ENCODE data around the gene NUP50.

Gene NUP50

GRCh38 chr22:45226503-45227186, 62.9 kb downstream of the NUP50 start:
- Histone ChIP-seq H3K9ac (ENCODE audit: low read depth, low read length) (no peak overlapping the region), H3K9me3 (ENCODE audit: insufficient read depth, low read depth, low read length) (no peaks in the 10 kb centered on the region), H3K4me3 (ENCODE audit: low read length) (no peak overlapping the region), H3K36me3 (ENCODE audit: insufficient read depth, low read depth, low read length) (no peaks in the 10 kb centered on the region), H3K4me1 (ENCODE audit: insufficient read depth, low read length) (no peaks in the 10 kb centered on the region), H3K27ac (ENCODE audit: low read length) (no peak overlapping the region), H3K27me3 (ENCODE audit: insufficient read depth, low read length) (no peaks in the 10 kb centered on the region)

GRCh38 chr22:45227645-45228400, 64.1 kb downstream of the NUP50 start:
- Histone ChIP-seq H3K4me3 (ENCODE audit: low read length) (no peak overlapping the region), H3K9me3 (ENCODE audit: insufficient read depth, low read depth, low read length) (no peaks in the 10 kb centered on the region), H3K36me3 (ENCODE audit: insufficient read depth, low read depth, low read length) (no peaks in the 10 kb centered on the region), H3K9ac (ENCODE audit: low read depth, low read length) (no peak overlapping the region), H3K4me1 (ENCODE audit: insufficient read depth, low read length) (no peaks in the 10 kb centered on the region), H3K27ac (ENCODE audit: low read length) (no peak overlapping the region), H3K27me3 (ENCODE audit: insufficient read depth, low read length) (no peaks in the 10 kb centered on the region)

GRCh38 chr22:45228401-45228754, 64.7 kb downstream of the NUP50 start:
- Histone ChIP-seq H3K9ac (ENCODE audit: low read depth, low read length) (no peak overlapping the region), H3K4me1 (ENCODE audit: insufficient read depth, low read length) (no peaks in the 10 kb centered on the region), H3K36me3 (ENCODE audit: insufficient read depth, low read depth, low read length) (no peaks in the 10 kb centered on the region), H3K4me3 (ENCODE audit: low read length) (no peak overlapping the region), H3K27me3 (ENCODE audit: insufficient read depth, low read length) (no peaks in the 10 kb centered on the region), H3K9me3 (ENCODE audit: insufficient read depth, low read depth, low read length) (no peaks in the 10 kb centered on the region), H3K27ac (ENCODE audit: low read length) (no peak overlapping the region)

- no peak overlapping the region for H3K9ac ChIP-seq (ENCODE audit: low read depth, low read length)
- no peaks in the 10 kb centered on the region for H3K36me3 ChIP-seq (ENCODE audit: insufficient read depth, low read depth, low read length)
- H3K4me3 ChIP-seq (ENCODE audit: low read length): no peak overlapping the region
- H3K4me1 ChIP-seq (ENCODE audit: insufficient read depth, low read length): no peaks in the 10 kb centered on the region
- no peaks in the 10 kb centered on the region for H3K9me3 ChIP-seq (ENCODE audit: insufficient read depth, low read depth, low read length)
- H3K27ac ChIP-seq (ENCODE audit: low read length): no peak overlapping the region
- H3K27me3 ChIP-seq (ENCODE audit: insufficient read depth, low read length): no peaks in the 10 kb centered on the region
These were observed 65.5 kb downstream of the NUP50 start for GRCh38 chr22:45229181-45229580.

- Histone ChIP-seq H3K27ac (ENCODE audit: low read length) (no peak overlapping the region), H3K9me3 (ENCODE audit: insufficient read depth, low read depth, low read length) (no peaks in the 10 kb centered on the region)
These were observed 66.4 kb downstream of the NUP50 start for GRCh38 chr22:45230026-45230721.

GRCh38 chr22:45231293-45231692, 67.6 kb downstream of the NUP50 start:
- H3K36me3 ChIP-seq (ENCODE audit: insufficient read depth, low read depth, low read length): no peaks in the 10 kb centered on the region
- H3K9me3 ChIP-seq (ENCODE audit: insufficient read depth, low read depth, low read length): no peaks in the 10 kb centered on the region
- no peaks in the 10 kb centered on the region for H3K27me3 ChIP-seq (ENCODE audit: insufficient read depth, low read length)
- H3K9ac ChIP-seq (ENCODE audit: low read depth, low read length): no peak overlapping the region
- H3K4me3 ChIP-seq (ENCODE audit: low read length): no peak overlapping the region
- no peak overlapping the region for H3K27ac ChIP-seq (ENCODE audit: low read length)
- no peaks in the 10 kb centered on the region for H3K4me1 ChIP-seq (ENCODE audit: insufficient read depth, low read length)

More at GRCh38 chr22:45230026-45230721, 66.4 kb downstream of the NUP50 start:
- H3K4me3 ChIP-seq (ENCODE audit: low read length): no peak overlapping the region
- H3K9ac ChIP-seq (ENCODE audit: low read depth, low read length): no peak overlapping the region
- no peaks in the 10 kb centered on the region for H3K27me3 ChIP-seq (ENCODE audit: insufficient read depth, low read length)
- H3K4me1 ChIP-seq (ENCODE audit: insufficient read depth, low read length): no peaks in the 10 kb centered on the region
- H3K36me3 ChIP-seq (ENCODE audit: insufficient read depth, low read depth, low read length): no peaks in the 10 kb centered on the region

- H3K9me3 ChIP-seq (ENCODE audit: insufficient read depth, low read depth, low read length): no peaks in the 10 kb centered on the region
- H3K4me3 ChIP-seq (ENCODE audit: low read length): no peak overlapping the region
- H3K9ac ChIP-seq (ENCODE audit: low read depth, low read length): no peak overlapping the region
- no peaks in the 10 kb centered on the region for H3K27me3 ChIP-seq (ENCODE audit: insufficient read depth, low read length)
- no peak overlapping the region for H3K27ac ChIP-seq (ENCODE audit: low read length)
- no peaks in the 10 kb centered on the region for H3K4me1 ChIP-seq (ENCODE audit: insufficient read depth, low read length)
- no peaks in the 10 kb centered on the region for H3K36me3 ChIP-seq (ENCODE audit: insufficient read depth, low read depth, low read length)
These were observed 69.7 kb downstream of the NUP50 start for GRCh38 chr22:45233386-45233785.

- no peak overlapping the region for H3K9ac ChIP-seq (ENCODE audit: low read depth, low read length)
- H3K4me3 ChIP-seq (ENCODE audit: low read length): no peak overlapping the region
- no peaks in the 10 kb centered on the region; the same call in 1 of the 2 replicates for H3K4me1 ChIP-seq (ENCODE audit: insufficient read depth, low read length)
- no peaks in the 10 kb centered on the region for H3K27me3 ChIP-seq (ENCODE audit: insufficient read depth, low read length)
- no peak overlapping the region for H3K27ac ChIP-seq (ENCODE audit: low read length)
- no peaks in the 10 kb centered on the region for H3K9me3 ChIP-seq (ENCODE audit: insufficient read depth, low read depth, low read length)
- H3K36me3 ChIP-seq (ENCODE audit: insufficient read depth, low read depth, low read length): no peaks in the 10 kb centered on the region
These were observed 70.1 kb downstream of the NUP50 start for GRCh38 chr22:45233827-45234226.

GRCh38 chr22:45235101-45235777, 71.5 kb downstream of the NUP50 start:
- Histone ChIP-seq H3K4me3 (ENCODE audit: low read length) (no peak overlapping the region), H3K9me3 (ENCODE audit: insufficient read depth, low read depth, low read length) (no peaks in the 10 kb centered on the region), H3K4me1 (ENCODE audit: insufficient read depth, low read length) (peaks cover 7% of the 10 kb centered on the region; the same call in 1 of the 2 replicates), H3K27ac (ENCODE audit: low read length) (no peak overlapping the region), H3K27me3 (ENCODE audit: insufficient read depth, low read length) (peaks cover 10% of the 10 kb centered on the region), H3K9ac (ENCODE audit: low read depth, low read length) (no peak overlapping the region), H3K36me3 (ENCODE audit: insufficient read depth, low read depth, low read length) (no peaks in the 10 kb centered on the region)

- Histone ChIP-seq H3K36me3 (ENCODE audit: insufficient read depth, low read depth, low read length) (no peaks in the 10 kb centered on the region), H3K9ac (ENCODE audit: low read depth, low read length) (no peak overlapping the region), H3K27me3 (ENCODE audit: insufficient read depth, low read length) (peaks cover 12% of the 10 kb centered on the region), H3K27ac (ENCODE audit: low read length) (no peak overlapping the region), H3K4me3 (ENCODE audit: low read length) (no peak overlapping the region), H3K4me1 (ENCODE audit: insufficient read depth, low read length) (peaks cover 7% of the 10 kb centered on the region; the same call in 1 of the 2 replicates), H3K9me3 (ENCODE audit: insufficient read depth, low read depth, low read length) (no peaks in the 10 kb centered on the region)
These were observed 72.2 kb downstream of the NUP50 start for GRCh38 chr22:45235851-45236342.
